HFFc6 (cell line): ENCODE data around the gene MRM2. TPM values are rescaled to one million over a fixed set of nuclear protein-coding genes. Genes with fewer than 3 reads are reported as not detected.

ENCODE experiments used
- DNase-seq: peaks from one replicate; pipeline ENCODE4 v3.0.0-alpha.2; 2018
- H3K27ac Mint-ChIP-seq: 2 replicates; pipeline ENCODE4 v1.8.0; 2020; ENCODE audit warnings: mild to moderate bottlenecking, mixed read lengths
- H3K27me3 Mint-ChIP-seq: 2 replicates; pipeline ENCODE4 v1.8.0; 2021; ENCODE audit warnings: mild to moderate bottlenecking, moderate library complexity, mixed read lengths; ENCODE audit not compliant: insufficient read depth
- H3K36me3 Mint-ChIP-seq: 2 replicates; pipeline ENCODE4 v1.8.0; 2021; ENCODE audit warnings: low read depth, mixed read lengths
- H3K4me1 Mint-ChIP-seq: 2 replicates; pipeline ENCODE4 v1.8.0; 2020; ENCODE audit warnings: low read depth, mixed read lengths
- H3K4me3 Mint-ChIP-seq: 2 replicates; pipeline ENCODE4 v1.8.0; 2020; ENCODE audit warnings: mild to moderate bottlenecking, moderate library complexity, mixed read lengths
- H3K9me3 Mint-ChIP-seq: 2 replicates; pipeline ENCODE4 v1.8.0; 2020; ENCODE audit warnings: mild to moderate bottlenecking, mixed read lengths
- CTCF ChIP-seq: fragments of 200-600 bp; sonication (generic); IDR thresholded peaks from 2 replicates; pipeline ENCODE4 v1.5.0; 2021; ENCODE audit warnings: antibody characterized with exemption, mild to moderate bottlenecking
- total RNA-seq, 6 experiments: library from RNA; stranded (reverse); fragmentation: NEBNext Ultra II Directional; extraction: Animal tissue kit (Norgen Biotek cat#: 25700); gene quantifications; 2 replicates in 1 of 6; 3 replicates in 5 of 6; pipeline ENCODE4 v1.2.3, GENCODE V29; 2021

Gene MRM2
- total RNA-seq, 6 experiments from 2014 or later = 25.9 to 30.5 (median 27.5) TPM

GRCh38 chr7:2242541-2243429 lies 780 bp upstream of the MRM2 start:
- Mint-ChIP-seq H3K4me3 (peak overlapping the region; percentile 96), H3K4me1 (peaks cover 11% of the 10 kb centered on the region), H3K27ac (peak overlapping the region; percentile 89), H3K9me3 (no peaks in the 10 kb centered on the region), H3K27me3 (peaks cover 2% of the 10 kb centered on the region; the same call in 1 of the 2 replicates), H3K36me3 (no peaks in the 10 kb centered on the region)
- DNase-seq = peak; percentile 10
- peak; percentile 38; the same call in 1 of the 2 replicates for TF ChIP-seq CTCF

- Mint-ChIP-seq H3K27me3 (no peaks in the 10 kb centered on the region), H3K9me3 (no peaks in the 10 kb centered on the region), H3K36me3 (peaks cover 11% of the 10 kb centered on the region), H3K4me1 (peaks cover 25% of the 10 kb centered on the region), H3K4me3 (no peak overlapping the region), H3K27ac (no peak overlapping the region; the same call in 1 of the 2 replicates)
- TF ChIP-seq CTCF = no peak
- no peak for DNase-seq
Measured at GRCh38 chr7:2239242-2239641, 2.8 kb downstream of the MRM2 start.

GRCh38 chr7:2237109-2237602 lies 4.8 kb downstream of the MRM2 start:
- Mint-ChIP-seq H3K27ac (no peak overlapping the region), H3K4me3 (no peak overlapping the region), H3K4me1 (peaks cover 26% of the 10 kb centered on the region), H3K27me3 (no peaks in the 10 kb centered on the region), H3K9me3 (no peaks in the 10 kb centered on the region), H3K36me3 (peaks cover 11% of the 10 kb centered on the region)
- no peak for TF ChIP-seq CTCF
- no peak for DNase-seq

- H3K9me3 Mint-ChIP-seq = no peaks in the 10 kb centered on the region
- TF ChIP-seq CTCF = no peak
- H3K27me3 Mint-ChIP-seq = no peaks in the 10 kb centered on the region
- peaks cover 43% of the 10 kb centered on the region for H3K4me1 Mint-ChIP-seq
- DNase-seq = peak; percentile 10
- H3K36me3 Mint-ChIP-seq = peaks cover 15% of the 10 kb centered on the region
- H3K27ac Mint-ChIP-seq = peak overlapping the region; percentile 85
- peak overlapping the region; percentile 90 for H3K4me3 Mint-ChIP-seq
Measured at GRCh38 chr7:2233926-2234325, 8.1 kb downstream of the MRM2 start.

- Mint-ChIP-seq H3K36me3 (peaks cover 15% of the 10 kb centered on the region), H3K27me3 (no peaks in the 10 kb centered on the region), H3K4me3 (peak within 1 kb of the TSS; percentile 90), H3K27ac (peak within 1 kb of the TSS; percentile 85), H3K9me3 (no peaks in the 10 kb centered on the region), H3K4me1 (peaks cover 43% of the 10 kb centered on the region)
- DNase-seq = peak; percentile 90
- TF ChIP-seq CTCF = no peak; the same call in 1 of the 2 replicates
Measured at GRCh38 chr7:2232766-2233520, 9.1 kb downstream of the MRM2 start, which contains the start of gene MAD1L1. TSS of gene MAD1L1 (minus strand) at chr7:2232945. CDS start at chr7:2230133, 2,812 bp downstream.
